GM23338 (cell line): Measurements from ENCODE around the gene TMEM223. TPM values are rescaled to one million over a fixed set of nuclear protein-coding genes. Genes with fewer than 3 reads are reported as not detected.

Experiments
- ATAC-seq: fragments of 200-7000 bp; cut with Tn5 transposase; 3 replicates; pipeline ENCODE4 v1.9.1; 2020
- DNase-seq: peaks from one replicate; pipeline ENCODE4 v3.0.0-alpha.2; 2015; ENCODE audit warnings: low spot score
- H2AFZ ChIP-seq: fragments of 200-600 bp; sonication (generic); 2 replicates; pipeline ENCODE4 v1.8.0; 2016; ENCODE audit warnings: antibody characterized with exemption, mild to moderate bottlenecking, moderate library complexity
- H3F3A ChIP-seq: fragments of 200-600 bp; sonication (generic); replicated peaks from 2 replicates; pipeline ENCODE4 v1.8.0; 2017; ENCODE audit warnings: antibody characterized with exemption, mixed run types, low read depth
- H3K27ac ChIP-seq: fragments of 200-600 bp; sonication (generic); 2 replicates; pipeline ENCODE4 v1.6.1; 2016; ENCODE audit warnings: low read depth
- H3K27me3 ChIP-seq: fragments of 200-600 bp; sonication (generic); 2 replicates; pipeline ENCODE4 v1.8.0; 2016; ENCODE audit warnings: mild to moderate bottlenecking, mixed run types, moderate library complexity; ENCODE audit not compliant: insufficient read depth
- H3K36me3 ChIP-seq: fragments of 200-600 bp; sonication (generic); 2 replicates; pipeline ENCODE4 v1.8.0; 2016; ENCODE audit warnings: mild to moderate bottlenecking; ENCODE audit not compliant: insufficient read depth
- H3K4me1 ChIP-seq: fragments of 200-600 bp; sonication (generic); 2 replicates; pipeline ENCODE4 v1.8.0; 2016; ENCODE audit warnings: mild to moderate bottlenecking, moderate library complexity; ENCODE audit not compliant: insufficient read depth
- H3K4me2 ChIP-seq: fragments of 200-600 bp; sonication (generic); 2 replicates; pipeline ENCODE4 v1.7.1; 2017; ENCODE audit warnings: mixed run types
- H3K4me3 ChIP-seq: fragments of 200-600 bp; sonication (generic); 2 replicates; pipeline ENCODE4 v1.6.1; 2016; ENCODE audit warnings: mixed run types
- H3K79me2 ChIP-seq: fragments of 200-600 bp; sonication (generic); replicated peaks from 2 replicates; pipeline ENCODE4 v1.8.0; 2017; ENCODE audit warnings: mild to moderate bottlenecking; ENCODE audit not compliant: insufficient read depth
- H3K9me2 ChIP-seq: fragments of 200-600 bp; sonication (generic); 2 replicates; pipeline ENCODE4 v1.8.0; 2017; ENCODE audit not compliant: insufficient read depth
- H4K20me1 ChIP-seq: fragments of 200-600 bp; sonication (generic); replicated peaks from 2 replicates; pipeline ENCODE4 v1.8.0; 2017; ENCODE audit warnings: mild to moderate bottlenecking; ENCODE audit not compliant: insufficient read depth
- H3K27ac Mint-ChIP-seq: 2 replicates; pipeline ENCODE4 v1.8.0; 2020; ENCODE audit warnings: inconsistent platforms, mild to moderate bottlenecking, moderate library complexity, mixed read lengths
- H3K27me3 Mint-ChIP-seq: 3 replicates; pipeline ENCODE4 v1.8.0; 2022; ENCODE audit warnings: low read depth, mild to moderate bottlenecking, moderate library complexity, mixed read lengths, inconsistent platforms; ENCODE audit not compliant: insufficient read depth, poor library complexity
- H3K36me3 Mint-ChIP-seq: 3 replicates; pipeline ENCODE4 v1.8.0; 2021; ENCODE audit warnings: low read depth, mild to moderate bottlenecking, inconsistent platforms, moderate library complexity, mixed read lengths
- H3K4me1 Mint-ChIP-seq: 3 replicates; pipeline ENCODE4 v1.8.0; 2020; ENCODE audit warnings: mild to moderate bottlenecking, inconsistent platforms, mixed read lengths
- H3K4me3 Mint-ChIP-seq: 3 replicates; pipeline ENCODE4 v1.8.0; 2021; ENCODE audit warnings: moderate library complexity, mild to moderate bottlenecking, inconsistent platforms, mixed read lengths
- H3K9me3 Mint-ChIP-seq: 3 replicates; pipeline ENCODE4 v1.8.0; 2020; ENCODE audit warnings: moderate library complexity, mild to moderate bottlenecking, inconsistent platforms, mixed read lengths
- CREB1 ChIP-seq: fragments of 250-450 bp; sonication (Bioruptor Pico); IDR thresholded peaks from 2 replicates; pipeline ENCODE4 v1.5.0; 2020; ENCODE audit warnings: low read depth, mild to moderate bottlenecking, moderate library complexity
- NANOG ChIP-seq: IDR thresholded peaks from 2 replicates; pipeline ENCODE4 v1.6.1; 2016; ENCODE audit warnings: antibody characterized with exemption, borderline replicate concordance
- STAT1 ChIP-seq: IDR thresholded peaks from one replicate; pipeline ENCODE4 v1.6.1; 2016; ENCODE audit warnings: antibody characterized with exemption; ENCODE audit not compliant: unreplicated experiment
- ZNF331 ChIP-seq: fragments of 250-450 bp; sonication (Bioruptor Pico); IDR thresholded peaks from 2 replicates; pipeline ENCODE4 v1.5.0; 2020; ENCODE audit warnings: low read depth, mild to moderate bottlenecking, moderate library complexity
- ZNF462 ChIP-seq: fragments of 250-450 bp; sonication (Bioruptor Pico); IDR thresholded peaks from 2 replicates; pipeline ENCODE4 v1.5.0; 2020; ENCODE audit warnings: mild to moderate bottlenecking, moderate library complexity
- polyA plus RNA-seq: library from polyadenylated mRNA; unstranded; fragments of >200 nt; fragmentation: Nextera tagmentation; extraction: Ambion mirVana; gene quantifications from 2 replicates; pipeline ENCODE4 v1.2.1, GENCODE V29; 2016
- total RNA-seq: library from RNA; depleted of rRNA; stranded (reverse); fragments of >200 nt; shearing (Covaris generic); gene quantifications from 2 replicates; pipeline ENCODE4 v1.2.3, GENCODE V29; 2014
- TF ChIP-seq, protein P1 (sequence below): IDR thresholded peaks from 2 replicates; pipeline ENCODE4 v1.6.1; 2016; ENCODE audit warnings: antibody characterized with exemption

The TMEM223 gene
- total and polyA plus RNA-seq, 2 experiments from 2014 or later = 46.1 to 59.6 TPM

DNA sequence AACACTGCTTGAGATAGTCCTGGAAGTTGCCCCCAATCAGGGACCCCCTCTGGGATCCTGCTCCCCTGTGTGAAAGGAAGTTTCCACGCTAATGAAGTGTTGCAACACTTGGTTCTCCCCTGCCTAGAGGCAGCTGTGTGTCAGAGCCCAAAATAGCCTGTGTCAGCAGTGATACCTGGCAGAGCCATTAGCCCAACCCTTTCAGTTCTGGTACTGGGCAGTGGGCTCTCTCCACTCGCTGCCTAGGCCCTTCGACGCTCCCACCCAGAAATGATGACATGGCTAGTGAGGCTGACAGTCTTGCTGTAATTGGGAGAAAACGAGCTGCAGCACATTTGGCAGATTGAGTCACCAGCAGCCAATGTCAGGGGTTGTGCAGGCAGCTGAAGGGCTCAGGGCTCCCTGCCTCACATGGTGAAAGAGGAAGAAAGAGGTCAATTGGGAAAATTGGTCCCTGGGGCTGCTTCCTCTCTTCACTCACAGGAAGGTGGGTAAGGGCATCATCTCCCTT lies 14.9 kb upstream of the TMEM223 start (continued):
- no peak for TF ChIP-seq ZNF462 (CRISPR knock-in tag)
- TF ChIP-seq NANOG = no peak
- TF ChIP-seq ZNF331 (CRISPR knock-in tag) = no peak
- TF ChIP-seq, protein P1, sequence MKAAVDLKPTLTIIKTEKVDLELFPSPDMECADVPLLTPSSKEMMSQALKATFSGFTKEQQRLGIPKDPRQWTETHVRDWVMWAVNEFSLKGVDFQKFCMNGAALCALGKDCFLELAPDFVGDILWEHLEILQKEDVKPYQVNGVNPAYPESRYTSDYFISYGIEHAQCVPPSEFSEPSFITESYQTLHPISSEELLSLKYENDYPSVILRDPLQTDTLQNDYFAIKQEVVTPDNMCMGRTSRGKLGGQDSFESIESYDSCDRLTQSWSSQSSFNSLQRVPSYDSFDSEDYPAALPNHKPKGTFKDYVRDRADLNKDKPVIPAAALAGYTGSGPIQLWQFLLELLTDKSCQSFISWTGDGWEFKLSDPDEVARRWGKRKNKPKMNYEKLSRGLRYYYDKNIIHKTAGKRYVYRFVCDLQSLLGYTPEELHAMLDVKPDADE = no peak
- no peak for TF ChIP-seq STAT1

GRCh38 chr11:62805961-62806441 lies 14.2 kb upstream of the TMEM223 start:
- DNase-seq (peak; percentile 47), ATAC-seq (peak; percentile 10)
- Histone ChIP-seq H3F3A (peaks cover 12% of the 10 kb centered on the region), H3K4me3 (peak overlapping the region; percentile 73), H2AFZ (peak overlapping the region; percentile 98), H3K9me2 (no peaks in the 10 kb centered on the region), H3K27ac (peak overlapping the region; percentile 92), H3K27me3 (no peaks in the 10 kb centered on the region), H3K79me2 (peaks cover 27% of the 10 kb centered on the region), H3K4me2 (peak overlapping the region; percentile 94), H3K36me3 (peaks cover 20% of the 10 kb centered on the region; the same call in 1 of the 2 replicates), H4K20me1 (peaks cover 10% of the 10 kb centered on the region), H3K4me1 (peaks cover 14% of the 10 kb centered on the region; the same call in 1 of the 2 replicates)
- Mint-ChIP-seq H3K9me3 (no peaks in the 10 kb centered on the region), H3K36me3 (peaks cover 28% of the 10 kb centered on the region), H3K4me3 (peak overlapping the region; percentile 97), H3K27ac (peak overlapping the region; percentile 78), H3K4me1 (peaks cover 18% of the 10 kb centered on the region), H3K27me3 (peaks cover 5% of the 10 kb centered on the region)
- TF ChIP-seq CREB1 (no peak), ZNF462 (CRISPR knock-in tag) (no peak)
